Keratinocyte (primary cell): ENCODE measurements around the gene TKTL2.

Experiments
- CTCF ChIP-seq, 3 experiments: IDR thresholded peaks in 1 of 3; conservative IDR thresholded peaks in 1 of 3; optimal IDR thresholded peaks in 1 of 3; 2 replicates in 2 of 3; 3 replicates in 1 of 3; pipeline versions ENCODE3 to v1.5.1; 2011; ENCODE audit warnings: low read length in 3 of 3, mild to moderate bottlenecking in 3 of 3, moderate library complexity in 2 of 3, control low read depth in 1 of 3, inconsistent platforms in 1 of 3; ENCODE audit not compliant: insufficient read depth in 2 of 3; ENCODE audit errors: extremely low read depth in 1 of 3
- EZH2 ChIP-seq: IDR thresholded peaks from one replicate; pipeline ENCODE4 v1.6.1; 2012; ENCODE audit warnings: inconsistent platforms, mild to moderate bottlenecking, low read length, moderate library complexity

GRCh38 chr4:163462556-163462955 is 11.0 kb downstream of the TKTL2 start:
- TF ChIP-seq CTCF (optimal IDR thresholded peaks at IDR 0.05 in 1 of 3, IDR thresholded peaks at IDR 0.05 in 1 of 3, conservative IDR thresholded peaks at IDR 0.05 in 1 of 3; ENCODE audit: extremely low read depth in 1 of 3, insufficient read depth in 2 of 3, low read length in 3 of 3) = no peak
- no peak for TF ChIP-seq EZH2
